DND-41 (cell line): ENCODE data around the gene PLCXD3.

Source experiments
- ATAC-seq: fragments of 200-7000 bp; cut with Tn5 transposase; 3 replicates; pipeline ENCODE4 v1.9.1; 2021; ENCODE audit warnings: low read depth; ENCODE audit not compliant: insufficient read depth
- DNase-seq: peaks from one replicate; pipeline ENCODE4 v3.0.0-alpha.2; 2020
- H2AFZ ChIP-seq: 2 replicates; pipeline ENCODE4 v1.6.0; 2012; ENCODE audit warnings: low read depth, low read length
- H3K27ac ChIP-seq: 2 replicates; pipeline ENCODE4 v1.5.1; 2012; ENCODE audit warnings: low read length, inconsistent platforms
- H3K27me3 ChIP-seq: fragments of 200-600 bp; sonication (generic); 2 replicates; pipeline ENCODE4 v1.6.0; 2012; ENCODE audit warnings: low read length, mild to moderate bottlenecking, inconsistent platforms; ENCODE audit not compliant: insufficient read depth, poor library complexity
- H3K36me3 ChIP-seq: 2 replicates; pipeline ENCODE4 v1.5.1; 2012; ENCODE audit warnings: low read length, inconsistent platforms; ENCODE audit not compliant: insufficient read depth
- H3K4me1 ChIP-seq: 2 replicates; pipeline ENCODE4 v1.5.1; 2012; ENCODE audit warnings: mild to moderate bottlenecking, low read length; ENCODE audit not compliant: insufficient read depth
- H3K4me2 ChIP-seq: 2 replicates; pipeline ENCODE4 v1.6.0; 2012; ENCODE audit warnings: mild to moderate bottlenecking, moderate library complexity, low read length, inconsistent platforms; ENCODE audit not compliant: insufficient read depth
- H3K4me3 ChIP-seq, 2 experiments: fragments of 200-600 bp in 1 of 2; shearing (Covaris generic) in 1 of 2; 2 replicates each; pipeline ENCODE4 v1.5.1; 2012 to 2016; ENCODE audit warnings: inconsistent platforms in 2 of 2, low read length in 2 of 2, mild to moderate bottlenecking in 2 of 2, low read depth in 1 of 2, moderate library complexity in 1 of 2
- H3K79me2 ChIP-seq: 2 replicates; pipeline ENCODE4 v1.6.0; 2012; ENCODE audit warnings: low read length, inconsistent platforms; ENCODE audit not compliant: insufficient read depth
- H3K9ac ChIP-seq: 2 replicates; pipeline ENCODE4 v1.6.0; 2012; ENCODE audit warnings: low read depth, mild to moderate bottlenecking, inconsistent platforms, low read length, moderate library complexity
- H3K9me3 ChIP-seq: 2 replicates; pipeline ENCODE4 v1.5.1; 2012; ENCODE audit warnings: low read length, moderate library complexity, mild to moderate bottlenecking, inconsistent platforms; ENCODE audit not compliant: insufficient read depth, severe bottlenecking
- H4K20me1 ChIP-seq: 2 replicates; pipeline ENCODE4 v1.6.0; 2012; ENCODE audit warnings: low read length; ENCODE audit not compliant: insufficient read depth
- EZH2 ChIP-seq: IDR thresholded peaks from 3 replicates; pipeline ENCODE4 v1.6.1; 2012; ENCODE audit warnings: borderline replicate concordance, low read depth, mild to moderate bottlenecking, moderate library complexity, low read length, inconsistent platforms; ENCODE audit not compliant: severe bottlenecking
- TF ChIP-seq, protein P1 (sequence below): IDR thresholded peaks from 2 replicates; pipeline ENCODE4 v1.5.1; 2012; ENCODE audit warnings: borderline replicate concordance, low read length, moderate library complexity, mild to moderate bottlenecking; ENCODE audit not compliant: poor library complexity, severe bottlenecking; ENCODE audit errors: extremely low read depth

The PLCXD3 gene

DNA sequence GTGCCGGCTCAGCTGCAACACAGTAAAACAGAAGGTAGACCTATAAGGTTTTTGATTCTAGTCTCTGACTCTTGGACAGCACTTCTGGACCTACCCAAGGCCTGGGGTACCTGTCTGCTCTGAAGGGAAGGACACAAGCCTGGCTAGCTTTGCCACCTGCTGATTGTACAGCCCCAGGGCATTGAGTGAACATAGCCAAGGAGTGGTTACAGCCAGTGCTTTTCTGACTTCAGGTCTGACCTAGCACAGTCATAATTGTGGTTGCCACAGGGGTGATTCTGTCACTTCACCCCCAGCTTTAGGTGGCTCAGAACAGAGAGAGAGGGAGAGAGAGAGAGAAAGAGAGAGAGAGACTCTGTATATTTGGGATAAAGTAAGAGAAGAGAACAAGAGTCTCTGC is 118.4 kb downstream of the PLCXD3 start:
- H3K79me2 ChIP-seq = no peaks in the 10 kb centered on the region
- no peak overlapping the region for H3K27ac ChIP-seq
- ATAC-seq (no peak), DNase-seq (no peak)
- H3K4me2 ChIP-seq = no peak overlapping the region
- H2AFZ ChIP-seq = no peak overlapping the region
- H3K4me1 ChIP-seq = no peaks in the 10 kb centered on the region
- no peaks in the 10 kb centered on the region for H3K27me3 ChIP-seq
- no peaks in the 10 kb centered on the region for H4K20me1 ChIP-seq
- H3K4me3 ChIP-seq = no peak overlapping the region
- no peak overlapping the region for H3K9ac ChIP-seq
- H3K36me3 ChIP-seq = no peaks in the 10 kb centered on the region
- TF ChIP-seq, protein P1, sequence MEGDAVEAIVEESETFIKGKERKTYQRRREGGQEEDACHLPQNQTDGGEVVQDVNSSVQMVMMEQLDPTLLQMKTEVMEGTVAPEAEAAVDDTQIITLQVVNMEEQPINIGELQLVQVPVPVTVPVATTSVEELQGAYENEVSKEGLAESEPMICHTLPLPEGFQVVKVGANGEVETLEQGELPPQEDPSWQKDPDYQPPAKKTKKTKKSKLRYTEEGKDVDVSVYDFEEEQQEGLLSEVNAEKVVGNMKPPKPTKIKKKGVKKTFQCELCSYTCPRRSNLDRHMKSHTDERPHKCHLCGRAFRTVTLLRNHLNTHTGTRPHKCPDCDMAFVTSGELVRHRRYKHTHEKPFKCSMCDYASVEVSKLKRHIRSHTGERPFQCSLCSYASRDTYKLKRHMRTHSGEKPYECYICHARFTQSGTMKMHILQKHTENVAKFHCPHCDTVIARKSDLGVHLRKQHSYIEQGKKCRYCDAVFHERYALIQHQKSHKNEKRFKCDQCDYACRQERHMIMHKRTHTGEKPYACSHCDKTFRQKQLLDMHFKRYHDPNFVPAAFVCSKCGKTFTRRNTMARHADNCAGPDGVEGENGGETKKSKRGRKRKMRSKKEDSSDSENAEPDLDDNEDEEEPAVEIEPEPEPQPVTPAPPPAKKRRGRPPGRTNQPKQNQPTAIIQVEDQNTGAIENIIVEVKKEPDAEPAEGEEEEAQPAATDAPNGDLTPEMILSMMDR = no peak
- no peak for TF ChIP-seq EZH2
- no peaks in the 10 kb centered on the region for H3K9me3 ChIP-seq

DNA sequence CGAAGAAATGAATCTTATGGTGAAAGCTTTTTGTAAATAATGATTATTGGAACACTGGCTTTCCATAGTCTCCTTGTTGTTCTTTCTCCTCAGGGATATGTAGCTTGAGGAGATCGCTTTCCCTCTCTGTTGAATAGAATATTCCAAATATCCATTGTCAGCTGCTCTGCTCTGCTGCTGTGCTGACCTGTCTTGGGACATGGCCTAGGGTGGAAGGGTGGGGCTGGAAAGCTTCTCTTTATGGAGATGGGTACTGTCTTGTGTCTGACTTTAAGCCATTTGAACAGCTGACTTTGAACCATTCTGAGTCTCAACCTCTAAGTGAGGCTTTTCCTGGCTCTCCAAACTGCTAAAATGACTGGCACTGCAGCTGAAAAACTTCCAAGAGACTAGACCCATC is 135.8 kb downstream of the PLCXD3 start:
- H3K4me3 ChIP-seq = no peak overlapping the region
- no peaks in the 10 kb centered on the region for H3K27me3 ChIP-seq
- H3K79me2 ChIP-seq = no peaks in the 10 kb centered on the region
- H2AFZ ChIP-seq = no peak overlapping the region
- H3K27ac ChIP-seq = no peak overlapping the region
- H3K9ac ChIP-seq = no peak overlapping the region
- no peak overlapping the region for H3K4me2 ChIP-seq
- no peak for TF ChIP-seq EZH2
- TF ChIP-seq, protein P1 = no peak
- no peaks in the 10 kb centered on the region for H3K9me3 ChIP-seq
- ATAC-seq (no peak), DNase-seq (no peak)
- H3K36me3 ChIP-seq = no peaks in the 10 kb centered on the region
- no peaks in the 10 kb centered on the region for H3K4me1 ChIP-seq
- no peaks in the 10 kb centered on the region for H4K20me1 ChIP-seq

DNA sequence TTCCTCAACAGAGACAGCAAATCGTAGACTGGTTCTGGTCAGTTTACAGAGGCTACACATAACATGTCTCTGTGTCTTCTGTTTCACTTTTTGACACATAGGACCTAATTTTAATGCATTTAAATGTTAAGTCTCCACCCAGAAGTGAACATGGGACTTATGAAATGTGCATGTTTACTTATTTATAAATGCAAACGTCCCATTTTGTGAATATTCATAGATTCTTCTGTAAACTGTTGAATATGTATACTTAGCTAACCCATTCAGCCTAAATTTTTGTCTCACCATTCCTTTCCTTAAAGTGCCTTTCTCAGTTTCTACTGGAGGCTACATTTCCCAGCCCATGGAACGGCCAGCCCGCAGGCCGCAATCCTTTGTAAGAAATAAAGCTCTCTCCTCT is 137.2 kb downstream of the PLCXD3 start:
- TF ChIP-seq, protein P1 = no peak
- no peak for TF ChIP-seq EZH2
- H3K4me2 ChIP-seq = no peak overlapping the region
- no peaks in the 10 kb centered on the region for H3K79me2 ChIP-seq
- H2AFZ ChIP-seq = no peak overlapping the region
- no peak overlapping the region for H3K4me3 ChIP-seq
- no peaks in the 10 kb centered on the region for H3K27me3 ChIP-seq
- no peaks in the 10 kb centered on the region for H3K9me3 ChIP-seq
- H3K36me3 ChIP-seq = no peaks in the 10 kb centered on the region
- H3K9ac ChIP-seq = no peak overlapping the region
- no peaks in the 10 kb centered on the region for H4K20me1 ChIP-seq
- no peak overlapping the region for H3K27ac ChIP-seq
- ATAC-seq = no peak
- H3K4me1 ChIP-seq = no peaks in the 10 kb centered on the region
- no peak for DNase-seq

DNA sequence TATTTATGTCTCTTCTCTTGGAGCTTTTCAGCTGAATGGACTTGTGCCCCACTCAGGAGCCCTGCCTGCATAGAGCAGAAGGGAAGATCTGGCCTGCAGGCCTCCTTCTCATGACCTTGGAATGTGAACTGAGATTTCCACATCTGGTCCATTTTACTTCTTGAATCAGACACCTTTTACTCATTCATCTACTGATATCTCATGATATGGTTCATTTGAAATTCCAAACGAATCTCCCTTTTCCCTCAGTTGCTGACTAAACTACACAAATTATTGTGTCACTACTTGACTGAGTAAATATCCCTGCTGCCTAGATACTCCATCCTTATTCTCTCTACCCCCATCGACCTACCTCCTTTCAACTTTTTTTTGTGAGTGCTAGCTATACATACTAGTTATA is 138.7 kb downstream of the PLCXD3 start:
- DNase-seq = no peak
- Histone ChIP-seq H3K79me2 (no peaks in the 10 kb centered on the region), H3K4me3 (no peak overlapping the region), H2AFZ (no peak overlapping the region), H3K4me1 (no peaks in the 10 kb centered on the region), H3K9me3 (no peaks in the 10 kb centered on the region), H3K27ac (no peak overlapping the region), H4K20me1 (no peaks in the 10 kb centered on the region), H3K36me3 (no peaks in the 10 kb centered on the region), H3K27me3 (no peaks in the 10 kb centered on the region), H3K9ac (no peak overlapping the region), H3K4me2 (no peak overlapping the region)
- no peak for TF ChIP-seq EZH2
- TF ChIP-seq, protein P1 = no peak
- ATAC-seq = no peak
